AG04449 (cell line): ENCODE data around the gene UBAC1.

Source experiments
- CTCF ChIA-PET: fragments of 350-600 bp; formaldehyde crosslinking; extraction: SDS; loops from one replicate; lab custom pipeline; 2021; ENCODE audit warnings: antibody characterized with exemption; lab: Yijun Ruan, JAX
- POLR2A ChIA-PET: fragments of 400-600, 350-600 bp; formaldehyde crosslinking; extraction: SDS; loops from one replicate; lab custom pipeline; 2020; ENCODE audit warnings: antibody characterized with exemption, inconsistent platforms; lab: Yijun Ruan, JAX
- DNase-seq: peaks from one replicate; pipeline ENCODE4 v3.0.0-alpha.2; 2010; ENCODE audit warnings: low read depth, low spot score
- H3K4me3 ChIP-seq: 2 replicates; pipeline ENCODE4 v1.5.1; 2011; ENCODE audit warnings: low read depth, mild to moderate bottlenecking, control low read depth, low read length
- TF ChIP-seq, protein P1 (sequence below): IDR thresholded peaks from one replicate; pipeline ENCODE4 v1.5.1; 2011; ENCODE audit warnings: mild to moderate bottlenecking, moderate library complexity, low read length, control low read depth, inconsistent platforms; ENCODE audit not compliant: insufficient read depth; ENCODE audit errors: missing control alignments

The UBAC1 gene

DNA sequence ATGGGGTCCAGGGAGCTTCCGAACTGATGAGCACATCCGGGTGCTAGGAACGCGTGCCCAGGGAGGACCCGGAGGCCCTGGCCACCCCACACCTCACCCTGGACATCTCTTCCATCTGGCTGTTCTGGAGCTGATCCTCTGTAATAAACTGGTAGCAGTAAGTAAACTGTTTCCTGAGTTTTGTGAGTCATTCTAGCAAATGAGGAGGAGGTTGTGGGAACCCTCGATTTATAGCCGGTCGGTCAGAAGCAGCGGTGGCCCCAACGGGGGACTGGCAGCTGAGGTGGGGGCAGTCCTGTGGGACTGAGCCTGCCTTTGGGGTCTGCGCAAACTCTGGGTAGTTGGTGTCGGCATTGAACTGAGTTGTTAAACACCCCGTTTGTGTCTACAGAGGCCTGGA lies 15.4 kb upstream of the UBAC1 start:
- CTCF ChIA-PET, result interaction anchor here (0.8 to 2.1 kb wide), 5 partner anchors 9 to 146 kb away, joined by 3 to 15 read pairs (median 4); no protein-coding TSS in a partner anchor
- TF ChIP-seq, protein P1, sequence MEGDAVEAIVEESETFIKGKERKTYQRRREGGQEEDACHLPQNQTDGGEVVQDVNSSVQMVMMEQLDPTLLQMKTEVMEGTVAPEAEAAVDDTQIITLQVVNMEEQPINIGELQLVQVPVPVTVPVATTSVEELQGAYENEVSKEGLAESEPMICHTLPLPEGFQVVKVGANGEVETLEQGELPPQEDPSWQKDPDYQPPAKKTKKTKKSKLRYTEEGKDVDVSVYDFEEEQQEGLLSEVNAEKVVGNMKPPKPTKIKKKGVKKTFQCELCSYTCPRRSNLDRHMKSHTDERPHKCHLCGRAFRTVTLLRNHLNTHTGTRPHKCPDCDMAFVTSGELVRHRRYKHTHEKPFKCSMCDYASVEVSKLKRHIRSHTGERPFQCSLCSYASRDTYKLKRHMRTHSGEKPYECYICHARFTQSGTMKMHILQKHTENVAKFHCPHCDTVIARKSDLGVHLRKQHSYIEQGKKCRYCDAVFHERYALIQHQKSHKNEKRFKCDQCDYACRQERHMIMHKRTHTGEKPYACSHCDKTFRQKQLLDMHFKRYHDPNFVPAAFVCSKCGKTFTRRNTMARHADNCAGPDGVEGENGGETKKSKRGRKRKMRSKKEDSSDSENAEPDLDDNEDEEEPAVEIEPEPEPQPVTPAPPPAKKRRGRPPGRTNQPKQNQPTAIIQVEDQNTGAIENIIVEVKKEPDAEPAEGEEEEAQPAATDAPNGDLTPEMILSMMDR, result no peak
- POLR2A ChIA-PET, result no interaction called here
- H3K4me3 ChIP-seq, result no peak overlapping the region
- no peak for DNase-seq

DNA sequence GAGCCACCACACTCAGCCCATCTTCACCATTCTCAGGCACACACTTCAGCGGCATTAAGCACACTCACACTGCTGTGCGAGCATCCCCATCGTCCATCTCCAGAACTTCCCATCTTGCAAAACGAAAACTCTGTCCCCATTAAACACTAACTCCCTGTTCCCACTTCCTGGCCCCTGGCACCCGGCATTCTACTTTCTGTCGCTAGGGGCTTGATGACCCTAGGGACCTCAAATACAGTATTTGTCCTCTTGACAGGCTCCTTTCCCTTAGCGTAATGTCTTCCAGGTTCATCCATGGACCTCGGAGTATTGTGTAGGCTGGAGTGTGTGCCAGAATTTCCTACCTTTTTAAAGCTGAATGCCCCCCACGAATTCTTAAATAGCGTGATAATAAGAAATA lies 14.7 kb upstream of the UBAC1 start:
- no peak overlapping the region for H3K4me3 ChIP-seq
- TF ChIP-seq, protein P1, result no peak
- CTCF ChIA-PET, result interaction anchor here (0.8 to 2.1 kb wide), 5 partner anchors 8 to 147 kb away, joined by 3 to 15 read pairs (median 4); no protein-coding TSS in a partner anchor
- POLR2A ChIA-PET, result no interaction called here
- DNase-seq, result no peak

DNA sequence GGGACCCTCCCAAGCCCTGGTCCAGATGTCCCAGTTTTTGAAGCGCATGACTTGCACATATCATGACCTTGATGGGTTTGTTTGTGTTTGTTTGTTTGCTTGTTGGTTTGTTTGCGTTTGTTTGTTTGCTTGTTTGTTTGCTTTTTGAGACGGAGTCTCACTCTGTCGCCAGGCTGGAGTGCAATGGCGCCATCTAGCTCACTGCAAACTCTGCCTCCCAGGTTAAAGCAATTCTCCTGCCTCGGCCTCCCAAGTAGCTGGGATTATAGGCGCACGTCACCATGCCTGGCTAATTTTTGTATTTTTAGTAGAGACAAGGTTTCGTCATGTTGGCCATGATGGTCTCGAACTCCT lies 13.0 kb upstream of the UBAC1 start:
- DNase-seq, result no peak
- no peak overlapping the region for H3K4me3 ChIP-seq
- ChIA-PET POLR2A (no interaction called here), CTCF (interaction anchor here (1.5 to 1.6 kb wide), 2 partner anchors 9 to 15 kb away, joined by 3 to 4 read pairs; no protein-coding TSS in a partner anchor)
- TF ChIP-seq, protein P1, result no peak

DNA sequence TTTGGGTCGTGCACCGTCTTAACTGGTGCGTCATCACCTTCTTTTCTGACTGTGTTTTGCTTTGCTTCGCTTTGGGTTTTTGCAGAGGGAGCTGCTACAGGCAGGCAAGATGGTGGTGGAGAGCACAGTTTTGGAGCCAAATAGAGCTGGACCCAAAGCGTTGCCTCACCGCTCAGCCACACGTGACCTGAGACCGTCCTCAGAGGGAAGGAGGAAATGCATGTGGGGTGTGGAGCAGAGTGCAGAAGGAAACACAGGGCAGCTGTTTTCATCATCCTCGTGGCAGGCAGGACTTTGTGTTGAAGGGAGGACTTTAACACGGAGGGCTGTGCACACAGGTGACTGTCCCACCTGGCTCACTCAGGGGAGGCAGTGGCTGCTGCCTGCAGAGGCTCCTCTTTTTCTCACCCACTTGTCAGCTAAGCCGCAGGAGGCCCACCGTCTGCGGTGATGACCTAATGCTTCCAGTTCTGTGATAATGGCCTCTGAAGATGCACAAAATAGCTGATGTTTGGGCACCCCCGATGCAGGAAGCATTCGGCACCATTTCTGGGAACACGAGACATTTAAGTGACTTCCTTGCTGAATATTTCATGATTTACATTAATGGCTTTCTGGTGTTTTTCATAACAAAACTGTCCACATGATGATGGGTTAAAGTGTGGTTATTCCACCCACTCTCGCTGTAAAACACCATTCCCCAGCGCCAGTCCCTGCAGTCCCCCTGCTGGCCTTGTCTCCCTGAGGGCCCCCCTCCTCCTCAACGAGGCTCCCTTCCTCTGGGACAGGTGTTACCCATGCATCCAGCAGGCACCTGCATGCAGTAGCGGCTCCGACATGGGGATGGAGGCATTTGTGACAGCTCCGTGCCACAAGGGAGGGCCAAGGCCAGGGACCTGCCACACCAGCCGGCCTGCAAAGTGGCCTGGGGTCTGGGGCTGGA lies 12.4 kb upstream of the UBAC1 start:
- CTCF ChIA-PET, result interaction anchor here (0.8 to 1.8 kb wide), 4 partner anchors 10 to 149 kb away, joined by 3 to 11 read pairs (median 4); no protein-coding TSS in a partner anchor
- POLR2A ChIA-PET, result no interaction called here
- TF ChIP-seq, protein P1, result no peak
- DNase-seq, result no peak
- H3K4me3 ChIP-seq, result no peak overlapping the region

DNA sequence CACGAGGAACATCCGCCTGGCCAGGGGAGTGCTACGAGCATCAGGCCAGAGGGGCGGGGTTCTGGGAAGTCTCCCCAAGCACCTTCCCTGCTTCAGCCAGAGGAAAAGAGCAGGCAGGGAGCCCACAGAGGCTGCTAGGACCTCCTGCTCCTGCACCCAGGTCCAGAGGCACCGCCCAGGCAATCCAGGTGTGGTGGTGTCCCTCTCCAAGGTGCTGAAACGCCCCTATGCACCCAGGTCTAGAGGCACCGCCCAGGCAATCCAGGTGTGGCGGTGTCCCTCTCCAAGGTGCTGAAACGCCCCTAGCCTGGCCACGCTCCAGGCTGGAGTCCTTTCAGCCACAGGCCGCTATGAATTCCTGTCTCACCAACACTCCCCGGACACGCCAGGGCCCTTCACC lies 10.7 kb upstream of the UBAC1 start:
- POLR2A ChIA-PET, result no interaction called here
- CTCF ChIA-PET, result interaction anchor here (1.1 to 6.8 kb wide), 2 partner anchors 150 to 429 kb away, joined by 3 to 195 read pairs; no protein-coding TSS in a partner anchor
- no peak for DNase-seq
- no peak overlapping the region for H3K4me3 ChIP-seq
- TF ChIP-seq, protein P1, result no peak
